SJSA1 (cell line): ENCODE data around the gene NCKAP5. TPM values are rescaled to one million over a fixed set of nuclear protein-coding genes. Genes with fewer than 3 reads are reported as not detected.

Source experiments
- DNase-seq, 2 experiments: peaks; one replicate each; pipeline ENCODE4 v3.0.0-alpha.2; 2015 to 2020; ENCODE audit warnings: low spot score in 2 of 2, low read depth in 1 of 2
- H3K27ac ChIP-seq: fragments of 250-450 bp; sonication (Bioruptor Pico); 2 replicates; pipeline ENCODE4 v1.5.1; 2020; ENCODE audit warnings: mild to moderate bottlenecking, moderate library complexity
- H3K27me3 ChIP-seq: fragments of 250-450 bp; sonication (Bioruptor Pico); replicated peaks from 2 replicates; pipeline ENCODE4 v1.5.1; 2020; ENCODE audit warnings: mild to moderate bottlenecking, moderate library complexity
- H3K36me3 ChIP-seq: fragments of 250-450 bp; sonication (Bioruptor Pico); 2 replicates; pipeline ENCODE4 v1.5.1; 2020; ENCODE audit warnings: mild to moderate bottlenecking
- H3K4me1 ChIP-seq: fragments of 250-450 bp; sonication (Bioruptor Pico); replicated peaks from 2 replicates; pipeline ENCODE4 v1.6.1; 2021; ENCODE audit warnings: mild to moderate bottlenecking
- H3K4me3 ChIP-seq: fragments of 250-450 bp; sonication (Bioruptor Pico); 2 replicates; pipeline ENCODE4 v1.5.1; 2020; ENCODE audit warnings: mild to moderate bottlenecking
- H3K9me3 ChIP-seq: fragments of 250-450 bp; sonication (Bioruptor Pico); replicated peaks from 2 replicates; pipeline ENCODE4 v1.5.1; 2020; ENCODE audit warnings: mild to moderate bottlenecking
- total RNA-seq: library from RNA; depleted of rRNA; stranded (reverse); fragments of >200 nt; shearing (Covaris generic); gene quantifications from 2 replicates; pipeline ENCODE4 v1.2.3, GENCODE V29; 2014

NCKAP5 gene
- total RNA-seq, 1 experiment from 2014 or later: 2.5 TPM

DNA sequence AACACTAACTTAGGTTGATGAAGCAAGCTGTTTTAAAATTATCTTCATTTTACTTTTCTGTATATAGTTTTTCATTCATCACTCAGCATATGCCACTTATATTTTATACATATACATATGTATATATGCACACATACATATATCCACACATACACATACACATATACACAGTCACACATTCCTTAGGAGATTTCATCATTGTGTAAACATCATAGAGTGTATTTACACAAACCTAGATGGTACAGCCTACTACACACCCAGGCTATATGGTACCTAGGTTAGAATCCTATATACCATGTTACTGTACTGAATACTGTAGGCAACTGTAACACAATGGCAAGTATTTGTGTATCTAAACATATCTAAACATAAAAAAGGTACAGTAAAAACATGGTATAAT is 602.8 kb downstream of the NCKAP5 start:
- H3K27ac ChIP-seq: no peak overlapping the region
- DNase-seq: no peak
- no peaks in the 10 kb centered on the region for H3K4me1 ChIP-seq
- no peaks in the 10 kb centered on the region for H3K27me3 ChIP-seq
- H3K9me3 ChIP-seq: no peaks in the 10 kb centered on the region
- H3K4me3 ChIP-seq: no peak overlapping the region
- H3K36me3 ChIP-seq: no peaks in the 10 kb centered on the region

DNA sequence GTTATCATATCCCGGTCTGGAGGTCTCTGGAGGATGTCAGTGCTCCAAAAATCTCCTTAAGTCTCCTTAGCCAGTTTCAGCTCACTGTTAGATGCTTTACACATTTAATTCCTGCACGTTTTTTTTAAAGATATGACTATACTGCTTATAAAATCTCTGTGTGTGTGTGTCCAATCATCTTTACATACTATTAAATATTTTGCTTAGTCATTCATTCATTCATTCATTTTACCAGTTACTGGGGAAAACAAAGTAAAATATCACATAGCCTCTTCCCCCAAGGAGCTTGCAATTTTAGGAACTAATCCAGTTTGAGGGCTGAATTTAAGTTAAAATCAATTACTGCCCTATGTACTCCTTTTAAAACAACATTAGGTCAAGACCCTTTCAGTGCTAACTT is 605.1 kb downstream of the NCKAP5 start:
- no peak for DNase-seq
- no peak overlapping the region for H3K27ac ChIP-seq
- H3K4me1 ChIP-seq: no peaks in the 10 kb centered on the region
- H3K4me3 ChIP-seq: no peak overlapping the region
- no peaks in the 10 kb centered on the region for H3K27me3 ChIP-seq
- no peaks in the 10 kb centered on the region for H3K9me3 ChIP-seq
- no peaks in the 10 kb centered on the region for H3K36me3 ChIP-seq

DNA sequence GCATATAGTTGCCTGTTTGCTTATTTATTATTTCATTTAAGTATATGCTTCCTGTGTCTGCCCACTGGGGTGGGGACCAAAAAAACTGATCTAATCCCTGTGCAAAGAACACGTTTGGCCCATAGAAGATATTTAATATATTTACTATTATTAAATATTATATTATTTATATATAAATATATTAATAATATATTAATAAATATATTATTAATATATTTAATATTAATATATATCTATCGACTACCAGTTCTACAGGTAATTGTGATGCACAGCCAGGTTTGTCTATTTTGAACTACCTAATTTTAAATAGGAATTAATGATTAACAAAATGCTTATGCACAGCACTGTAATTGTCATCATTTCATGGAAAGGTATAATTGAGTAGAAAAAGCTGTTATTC is 609.4 kb downstream of the NCKAP5 start:
- Histone ChIP-seq H3K27ac (no peak overlapping the region), H3K9me3 (no peaks in the 10 kb centered on the region), H3K4me3 (no peak overlapping the region), H3K4me1 (no peaks in the 10 kb centered on the region), H3K27me3 (no peaks in the 10 kb centered on the region), H3K36me3 (no peaks in the 10 kb centered on the region)
- DNase-seq: no peak

- Histone ChIP-seq H3K9me3 (no peaks in the 10 kb centered on the region), H3K27ac (no peak overlapping the region), H3K4me3 (no peak overlapping the region), H3K36me3 (no peaks in the 10 kb centered on the region), H3K4me1 (no peaks in the 10 kb centered on the region), H3K27me3 (no peaks in the 10 kb centered on the region)
- no peak for DNase-seq
Measured at GRCh38 chr2:132955871-132956615, 612.2 kb downstream of the NCKAP5 start.

DNA sequence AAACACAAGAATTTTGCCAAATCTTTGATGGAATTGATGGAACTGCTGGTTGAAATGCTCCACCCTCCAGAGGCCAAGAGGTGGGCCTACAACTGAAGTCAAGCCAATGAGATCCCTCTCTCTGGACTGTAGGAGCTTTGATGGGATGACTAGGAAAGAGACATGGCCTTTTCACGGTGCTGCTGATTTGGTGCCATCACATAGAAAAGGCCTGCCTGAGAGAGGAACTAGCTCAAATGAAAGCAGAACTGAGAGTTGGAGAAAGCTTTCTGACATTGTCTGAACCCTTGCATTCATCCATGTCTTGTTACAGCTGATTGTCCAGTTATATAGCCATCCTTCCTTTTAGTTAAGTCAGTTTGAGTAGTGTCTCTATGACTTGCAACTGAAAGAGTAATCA is 614.5 kb downstream of the NCKAP5 start:
- Histone ChIP-seq H3K9me3 (no peaks in the 10 kb centered on the region), H3K27ac (no peak overlapping the region), H3K4me1 (no peaks in the 10 kb centered on the region)

GRCh38 chr2:132951008-132951714 is 617.1 kb downstream of the NCKAP5 start:
- no peaks in the 10 kb centered on the region for H3K9me3 ChIP-seq
- H3K4me3 ChIP-seq: no peak overlapping the region
- no peaks in the 10 kb centered on the region for H3K36me3 ChIP-seq
- H3K27me3 ChIP-seq: no peaks in the 10 kb centered on the region
- no peaks in the 10 kb centered on the region for H3K4me1 ChIP-seq
- H3K27ac ChIP-seq: no peak overlapping the region
- no peak for DNase-seq

More for the DNA sequence above, 614.5 kb downstream of the NCKAP5 start:
- no peak for DNase-seq
- H3K36me3 ChIP-seq: no peaks in the 10 kb centered on the region
- H3K27me3 ChIP-seq: no peaks in the 10 kb centered on the region
- no peak overlapping the region for H3K4me3 ChIP-seq

GRCh38 chr2:132949108-132949507 is 619.2 kb downstream of the NCKAP5 start:
- DNase-seq: no peak
- no peak overlapping the region for H3K27ac ChIP-seq
- no peaks in the 10 kb centered on the region for H3K4me1 ChIP-seq
- no peaks in the 10 kb centered on the region for H3K27me3 ChIP-seq
- H3K9me3 ChIP-seq: no peaks in the 10 kb centered on the region
- no peak overlapping the region for H3K4me3 ChIP-seq
- H3K36me3 ChIP-seq: no peaks in the 10 kb centered on the region

DNA sequence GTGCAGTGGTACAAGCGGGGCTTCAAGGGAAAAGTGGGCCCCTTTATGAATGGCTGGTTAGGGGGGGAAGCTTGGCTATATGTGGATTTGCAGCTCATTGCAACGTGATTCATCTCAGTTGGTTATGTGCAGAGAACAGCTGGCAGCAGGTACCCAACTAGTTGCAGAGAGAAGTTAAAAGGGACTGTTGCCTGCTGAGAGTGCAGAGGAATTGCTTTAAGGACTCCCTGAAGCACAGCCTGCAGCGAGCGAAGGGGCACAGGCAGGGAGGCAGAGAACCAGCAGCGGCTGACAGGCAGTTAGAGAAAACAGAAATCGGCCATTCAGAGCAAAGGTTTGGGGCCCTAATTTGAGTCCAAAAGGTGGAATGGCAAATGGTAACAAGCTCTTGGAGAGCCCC is 620.1 kb downstream of the NCKAP5 start:
- Histone ChIP-seq H3K36me3 (no peaks in the 10 kb centered on the region), H3K9me3 (no peaks in the 10 kb centered on the region), H3K4me1 (no peaks in the 10 kb centered on the region), H3K27ac (no peak overlapping the region), H3K4me3 (no peak overlapping the region), H3K27me3 (no peaks in the 10 kb centered on the region)
- no peak for DNase-seq

DNA sequence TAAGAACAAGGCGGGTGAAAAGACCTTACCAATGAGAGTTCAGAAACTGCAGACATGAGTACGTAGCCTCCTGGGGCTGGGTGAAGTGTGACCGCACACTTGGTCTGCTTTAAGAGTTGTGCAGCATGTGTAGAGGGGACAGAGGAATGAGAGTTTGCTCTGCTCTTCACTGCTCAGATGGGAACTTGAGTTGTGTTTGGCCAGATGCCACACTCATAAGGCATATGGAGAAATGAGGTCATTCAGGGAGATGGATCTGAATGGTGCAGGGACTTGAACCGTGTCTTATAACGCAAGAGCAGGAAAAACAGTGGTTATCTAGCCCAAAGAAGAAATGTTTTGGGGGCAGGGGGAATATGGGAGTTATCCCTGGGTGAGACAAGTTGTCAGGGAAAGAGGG is 624.4 kb downstream of the NCKAP5 start:
- H3K27me3 ChIP-seq: no peaks in the 10 kb centered on the region
- H3K9me3 ChIP-seq: no peaks in the 10 kb centered on the region
- 0 out of 2 replicates have a peak, but pooled peaks cover 4% of the 10 kb centered on the region for H3K4me1 ChIP-seq
- H3K27ac ChIP-seq: no peak overlapping the region
- DNase-seq: no peak
- H3K4me3 ChIP-seq: no peak overlapping the region
- no peaks in the 10 kb centered on the region for H3K36me3 ChIP-seq

DNA sequence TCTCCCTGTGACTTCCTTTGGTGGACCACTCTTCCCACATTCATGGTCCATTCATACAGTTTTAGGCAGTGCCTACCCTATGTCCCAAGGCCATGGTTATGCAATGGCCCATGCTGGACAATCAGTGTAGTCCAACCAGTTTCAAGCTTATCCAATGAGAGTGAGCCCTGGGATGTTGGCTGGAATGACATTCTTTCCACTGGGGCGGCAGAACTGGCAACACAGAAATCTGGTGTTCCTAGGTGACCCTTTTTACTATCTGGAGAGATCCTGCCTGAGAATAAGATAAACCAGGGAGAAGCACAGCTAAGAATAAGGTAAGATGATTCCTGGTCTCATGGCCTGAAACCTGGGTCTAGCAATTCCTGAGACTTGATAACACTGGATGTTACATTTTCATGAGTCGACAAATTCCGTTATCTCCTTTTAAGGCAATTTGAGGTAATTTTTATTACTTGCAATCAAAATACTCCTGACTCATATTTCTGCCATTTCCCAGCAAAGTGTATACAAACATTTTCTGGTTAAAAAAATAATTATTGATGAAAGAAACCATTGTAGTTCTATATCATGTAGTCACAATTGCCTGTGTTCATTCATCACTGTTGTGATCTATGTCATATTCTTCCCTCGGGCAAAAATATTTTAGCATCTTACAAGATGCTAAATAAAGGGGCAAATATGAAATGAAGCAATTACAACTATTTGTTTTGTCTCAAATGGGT is 626.8 kb downstream of the NCKAP5 start:
- H3K27me3 ChIP-seq: no peaks in the 10 kb centered on the region
- H3K36me3 ChIP-seq: no peaks in the 10 kb centered on the region
- no peak overlapping the region for H3K27ac ChIP-seq
- no peak for DNase-seq
- no peak overlapping the region for H3K4me3 ChIP-seq
- no peaks in the 10 kb centered on the region for H3K9me3 ChIP-seq
- H3K4me1 ChIP-seq: peaks cover 9% of the 10 kb centered on the region

DNA sequence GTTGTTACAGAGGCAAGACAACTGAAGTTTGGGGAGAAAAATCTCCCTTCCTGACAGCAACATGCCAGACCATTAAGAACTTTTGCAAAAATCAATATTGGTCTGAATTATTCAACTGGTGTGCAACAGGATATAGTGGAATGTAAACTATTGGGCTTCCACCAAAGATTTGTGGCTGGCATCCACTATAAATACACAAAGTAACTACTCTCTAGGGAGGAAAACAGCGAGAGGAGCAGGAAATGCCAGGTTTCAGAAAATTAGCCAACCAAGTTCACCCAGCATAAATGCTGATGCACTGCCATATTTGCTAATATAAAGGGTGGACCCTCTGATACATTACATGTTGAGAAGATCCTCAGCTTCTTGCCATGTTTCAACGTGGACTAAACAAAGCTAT is 630.6 kb downstream of the NCKAP5 start:
- H3K4me1 ChIP-seq: peaks cover 9% of the 10 kb centered on the region
- H3K4me3 ChIP-seq: no peak overlapping the region
- H3K36me3 ChIP-seq: no peaks in the 10 kb centered on the region
- peak in 1 of 2 experiments; percentile 4 for DNase-seq
- no peaks in the 10 kb centered on the region for H3K9me3 ChIP-seq
- H3K27ac ChIP-seq: no peak overlapping the region
- no peaks in the 10 kb centered on the region for H3K27me3 ChIP-seq

DNA sequence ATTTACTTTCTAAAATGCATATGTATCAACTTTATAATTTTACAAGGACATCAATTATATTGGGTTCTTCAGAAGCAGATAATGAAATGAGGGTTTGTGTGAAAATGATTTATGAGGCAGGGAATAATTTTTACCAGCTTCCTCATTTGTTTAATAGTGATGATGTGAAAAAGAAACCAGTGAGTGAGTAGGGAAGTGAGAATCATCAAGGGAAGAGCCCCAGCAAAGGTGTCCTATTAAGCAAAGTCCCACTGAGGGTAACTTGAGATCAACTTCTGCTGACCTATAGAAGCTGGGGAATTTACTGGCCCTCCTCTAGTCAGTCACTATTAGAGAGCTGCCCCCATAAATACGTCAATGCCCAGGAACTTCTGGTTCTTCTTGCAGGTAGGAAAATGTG is 631.5 kb downstream of the NCKAP5 start:
- DNase-seq: no peak
- H3K9me3 ChIP-seq: no peaks in the 10 kb centered on the region
- no peak overlapping the region for H3K27ac ChIP-seq
- peaks cover 9% of the 10 kb centered on the region for H3K4me1 ChIP-seq
- no peaks in the 10 kb centered on the region for H3K27me3 ChIP-seq
- no peaks in the 10 kb centered on the region for H3K36me3 ChIP-seq
- no peak overlapping the region for H3K4me3 ChIP-seq

DNA sequence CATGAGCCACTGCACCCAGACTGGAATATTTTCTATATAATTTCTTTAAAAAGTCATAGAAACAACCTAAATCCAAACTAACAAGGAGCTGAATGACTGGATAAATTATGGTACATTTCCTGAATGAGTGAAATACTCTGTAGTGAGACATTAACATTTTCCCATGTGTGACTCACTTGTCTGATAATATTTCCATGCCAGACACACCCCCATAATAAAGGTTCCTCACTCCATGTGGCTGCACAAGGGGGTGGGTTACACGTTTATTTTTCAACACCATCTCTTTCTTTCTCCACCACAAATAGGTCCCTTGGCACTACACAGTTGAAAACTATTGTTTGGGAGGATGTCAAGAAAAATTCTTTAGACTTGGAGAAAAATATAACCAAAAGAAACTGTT is 632.0 kb downstream of the NCKAP5 start:
- H3K4me1 ChIP-seq: peaks cover 7% of the 10 kb centered on the region
- no peaks in the 10 kb centered on the region for H3K27me3 ChIP-seq
- no peaks in the 10 kb centered on the region for H3K9me3 ChIP-seq
- no peaks in the 10 kb centered on the region for H3K36me3 ChIP-seq
- no peak overlapping the region for H3K27ac ChIP-seq
- H3K4me3 ChIP-seq: no peak overlapping the region
- peak in 1 of 2 experiments; percentile 4 for DNase-seq

DNA sequence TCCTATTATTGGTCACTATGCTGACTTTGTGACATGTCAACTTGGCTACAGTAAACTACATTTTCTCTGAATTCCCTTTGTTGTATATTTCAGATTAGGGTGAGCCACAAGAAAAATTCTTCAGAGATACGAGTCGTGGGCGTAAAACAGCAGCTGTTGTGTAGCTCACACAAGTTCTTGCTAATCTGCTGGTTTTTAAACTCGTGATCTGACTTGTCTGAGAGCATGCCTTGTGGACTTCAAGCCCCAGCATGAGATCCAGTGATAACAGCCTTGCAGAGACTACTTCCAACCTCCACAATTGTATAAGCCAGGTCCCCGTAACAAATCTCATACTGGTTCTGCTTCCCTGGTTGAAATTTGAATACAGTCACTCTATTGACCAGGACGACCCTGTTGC is 638.5 kb downstream of the NCKAP5 start:
- H3K36me3 ChIP-seq: no peaks in the 10 kb centered on the region
- no peak overlapping the region for H3K27ac ChIP-seq
- no peaks in the 10 kb centered on the region for H3K4me1 ChIP-seq
- H3K4me3 ChIP-seq: no peak overlapping the region
- no peaks in the 10 kb centered on the region for H3K9me3 ChIP-seq
- no peak for DNase-seq
- H3K27me3 ChIP-seq: no peaks in the 10 kb centered on the region
